ENCODE results near the gene RNF43. TPM values are rescaled to one million over a fixed set of nuclear protein-coding genes. Genes with fewer than 3 reads are reported as not detected.

Gene RNF43
- total RNA-seq, 4 donors from 2014 or later, result 46.9 to 104 (median 85.4) TPM

DNA sequence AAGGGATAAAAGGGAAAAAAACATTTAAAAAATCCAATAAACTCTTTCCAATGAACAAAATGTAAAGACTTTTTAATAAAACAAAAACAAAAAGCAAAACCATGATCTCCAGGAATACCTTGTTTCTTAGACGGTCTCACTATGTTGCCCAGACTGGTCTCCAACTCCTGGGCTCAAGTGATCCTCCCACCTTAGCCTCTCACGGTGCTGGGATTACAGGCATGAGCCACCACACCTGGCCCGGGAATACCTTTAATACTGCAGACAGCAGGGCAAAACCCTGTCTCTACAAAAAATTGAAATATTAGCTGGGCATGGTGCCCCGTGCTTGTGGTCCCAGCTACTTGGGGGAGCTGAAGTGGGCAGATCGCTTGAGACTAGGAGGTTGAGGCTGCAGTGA lies 7.9 kb downstream of the RNF43 start:
- DNase-seq, result no peak
- H3K27ac ChIP-seq, result peak overlapping the region in 1 of 4 donors; percentile 44
- no peak for TF ChIP-seq POLR2A (IDR thresholded peaks at IDR 0.05)
- TF ChIP-seq, protein P1, sequence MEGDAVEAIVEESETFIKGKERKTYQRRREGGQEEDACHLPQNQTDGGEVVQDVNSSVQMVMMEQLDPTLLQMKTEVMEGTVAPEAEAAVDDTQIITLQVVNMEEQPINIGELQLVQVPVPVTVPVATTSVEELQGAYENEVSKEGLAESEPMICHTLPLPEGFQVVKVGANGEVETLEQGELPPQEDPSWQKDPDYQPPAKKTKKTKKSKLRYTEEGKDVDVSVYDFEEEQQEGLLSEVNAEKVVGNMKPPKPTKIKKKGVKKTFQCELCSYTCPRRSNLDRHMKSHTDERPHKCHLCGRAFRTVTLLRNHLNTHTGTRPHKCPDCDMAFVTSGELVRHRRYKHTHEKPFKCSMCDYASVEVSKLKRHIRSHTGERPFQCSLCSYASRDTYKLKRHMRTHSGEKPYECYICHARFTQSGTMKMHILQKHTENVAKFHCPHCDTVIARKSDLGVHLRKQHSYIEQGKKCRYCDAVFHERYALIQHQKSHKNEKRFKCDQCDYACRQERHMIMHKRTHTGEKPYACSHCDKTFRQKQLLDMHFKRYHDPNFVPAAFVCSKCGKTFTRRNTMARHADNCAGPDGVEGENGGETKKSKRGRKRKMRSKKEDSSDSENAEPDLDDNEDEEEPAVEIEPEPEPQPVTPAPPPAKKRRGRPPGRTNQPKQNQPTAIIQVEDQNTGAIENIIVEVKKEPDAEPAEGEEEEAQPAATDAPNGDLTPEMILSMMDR (IDR thresholded peaks at IDR 0.05), result no peak
- no peaks in the 10 kb centered on the region for H3K9me3 ChIP-seq
- H3K4me1 ChIP-seq, result peaks cover 0 to 8% (median 0%) of the 10 kb centered on the region in 4 donors
- peak overlapping the region in 1 of 4 donors; percentile 7 for H3K4me3 ChIP-seq
- no peaks in the 10 kb centered on the region for H3K36me3 ChIP-seq
- no peaks in the 10 kb centered on the region for H3K27me3 ChIP-seq

DNA sequence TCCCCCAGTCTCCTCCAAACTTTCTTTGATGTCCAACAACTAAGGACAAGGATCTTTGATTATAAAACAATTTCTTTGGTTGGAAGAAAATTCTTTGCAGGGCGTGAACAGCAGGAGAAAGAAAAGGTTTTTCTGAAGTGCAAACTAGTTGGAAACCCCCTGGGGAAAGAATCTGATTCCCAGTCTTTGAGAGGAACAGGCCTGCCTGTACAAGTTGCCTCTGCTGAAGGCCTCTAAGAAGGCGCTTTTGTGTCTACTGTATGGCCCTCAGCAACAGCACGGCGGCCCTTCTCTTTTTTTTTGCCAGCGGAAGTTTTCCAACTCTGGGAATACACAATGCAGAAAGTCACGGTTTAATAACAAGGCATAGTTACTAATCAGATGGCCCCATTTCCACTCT lies 14.0 kb downstream of the RNF43 start:
- H3K27me3 ChIP-seq, result no peaks in the 10 kb centered on the region
- peaks cover 0 to 13% (median 0%) of the 10 kb centered on the region in 4 donors for H3K4me1 ChIP-seq
- no peaks in the 10 kb centered on the region for H3K36me3 ChIP-seq
- DNase-seq, result no peak
- no peak for TF ChIP-seq POLR2A (IDR thresholded peaks at IDR 0.05)
- TF ChIP-seq, protein P1 (IDR thresholded peaks at IDR 0.05), result no peak
- no peaks in the 10 kb centered on the region for H3K9me3 ChIP-seq
- H3K4me3 ChIP-seq, result no peak overlapping the region
- peak overlapping the region in 1 of 4 donors; percentile 14 for H3K27ac ChIP-seq

DNA sequence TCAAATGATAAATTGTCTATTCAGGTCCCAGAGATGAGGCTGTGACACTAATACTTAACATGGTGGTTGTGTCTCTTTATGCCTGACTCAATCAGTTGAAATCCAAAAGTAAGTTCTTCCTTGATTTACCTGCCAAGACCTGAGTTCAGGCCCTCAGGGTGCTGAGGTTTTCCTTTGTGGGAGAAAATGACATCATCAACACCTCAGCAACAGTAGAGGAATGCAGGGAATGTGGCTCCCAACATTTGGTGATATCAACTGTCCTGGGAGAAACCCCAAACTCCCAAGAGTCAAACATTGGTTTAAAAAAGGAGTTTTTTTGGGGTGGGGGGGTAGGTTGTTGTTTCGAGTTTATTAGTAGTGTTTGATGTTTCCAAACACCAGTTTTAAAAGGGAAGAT lies 14.7 kb downstream of the RNF43 start:
- no peak for DNase-seq
- no peak for TF ChIP-seq POLR2A (IDR thresholded peaks at IDR 0.05)
- TF ChIP-seq, protein P1 (IDR thresholded peaks at IDR 0.05), result no peak
- H3K36me3 ChIP-seq, result no peaks in the 10 kb centered on the region
- no peaks in the 10 kb centered on the region for H3K27me3 ChIP-seq
- no peak overlapping the region for H3K4me3 ChIP-seq
- no peaks in the 10 kb centered on the region for H3K9me3 ChIP-seq
- H3K4me1 ChIP-seq, result peaks cover 0 to 15% (median 0%) of the 10 kb centered on the region in 4 donors
- peak overlapping the region in 1 of 4 donors; percentile 14 for H3K27ac ChIP-seq

DNA sequence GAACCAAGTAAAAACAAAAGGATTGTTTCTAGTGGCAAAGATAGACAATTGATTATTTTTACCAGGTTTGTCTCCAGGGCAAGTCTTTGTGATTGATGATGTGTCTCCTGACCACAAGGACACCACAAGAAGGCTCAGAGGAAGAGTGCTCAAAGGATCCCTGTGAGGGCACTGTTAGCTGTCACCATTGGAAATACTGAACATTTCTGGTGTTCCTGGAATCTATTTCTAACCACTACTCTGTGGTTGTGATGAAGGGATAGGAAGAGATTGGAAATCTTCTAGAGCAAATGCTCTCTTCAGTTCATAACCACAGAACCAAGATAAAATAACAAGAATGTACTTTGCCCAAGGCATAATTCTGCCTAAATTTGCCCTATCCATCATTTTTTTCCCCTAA lies 15.3 kb downstream of the RNF43 start:
- H3K4me3 ChIP-seq, result no peak overlapping the region
- H3K36me3 ChIP-seq, result no peaks in the 10 kb centered on the region
- no peaks in the 10 kb centered on the region for H3K27me3 ChIP-seq
- no peak for DNase-seq
- H3K4me1 ChIP-seq, result peaks cover 0 to 17% (median 0%) of the 10 kb centered on the region in 4 donors
- peak overlapping the region in 1 of 4 donors; percentile 40 for H3K27ac ChIP-seq
- H3K9me3 ChIP-seq, result no peaks in the 10 kb centered on the region
- TF ChIP-seq, protein P1 (IDR thresholded peaks at IDR 0.05), result no peak
- TF ChIP-seq POLR2A (IDR thresholded peaks at IDR 0.05), result no peak

DNA sequence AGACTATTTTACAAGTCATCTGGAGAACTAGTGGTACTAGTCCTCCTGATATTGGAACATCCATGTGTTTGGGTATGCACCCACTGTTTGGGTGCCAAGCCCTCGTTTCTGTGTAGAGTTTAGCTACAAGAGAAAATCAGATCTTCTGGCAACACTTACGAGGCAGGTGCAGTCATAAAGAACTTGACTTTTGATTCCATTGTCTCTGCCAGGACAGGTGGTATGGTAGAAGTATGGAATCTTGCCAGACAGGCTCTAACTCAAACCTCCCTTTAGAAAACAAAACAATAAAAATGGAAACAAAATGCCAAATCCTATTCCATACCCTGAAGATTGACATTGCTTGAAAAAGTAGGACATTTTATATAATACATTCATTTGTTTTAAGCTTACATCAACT lies 16.0 kb downstream of the RNF43 start:
- no peak for DNase-seq
- H3K36me3 ChIP-seq, result no peaks in the 10 kb centered on the region
- H3K4me1 ChIP-seq, result peaks cover 0 to 17% (median 0%) of the 10 kb centered on the region in 4 donors
- no peaks in the 10 kb centered on the region for H3K9me3 ChIP-seq
- no peak overlapping the region for H3K4me3 ChIP-seq
- H3K27me3 ChIP-seq, result no peaks in the 10 kb centered on the region
- peak overlapping the region in 1 of 4 donors; percentile 60 for H3K27ac ChIP-seq
- TF ChIP-seq, protein P1 (IDR thresholded peaks at IDR 0.05), result no peak
- TF ChIP-seq POLR2A (IDR thresholded peaks at IDR 0.05), result no peak

DNA sequence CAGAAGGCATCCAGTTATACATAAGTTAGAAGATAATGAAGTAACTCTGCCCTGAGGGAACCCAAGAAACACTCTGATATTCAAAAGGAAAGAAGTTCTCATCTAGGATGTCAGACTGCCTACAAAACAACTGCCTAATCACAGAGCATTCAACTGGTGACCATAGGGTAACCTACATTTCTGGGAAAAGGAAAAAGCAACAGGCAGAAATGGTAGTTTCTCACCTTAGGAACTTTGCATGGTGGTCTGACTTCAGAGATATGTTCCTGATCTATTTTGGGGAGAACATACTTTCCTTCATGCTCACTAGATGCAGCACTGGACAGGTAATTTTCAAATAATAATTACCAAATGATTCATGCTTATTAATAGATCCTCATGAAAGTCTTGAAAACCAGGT lies 16.5 kb downstream of the RNF43 start:
- no peaks in the 10 kb centered on the region for H3K9me3 ChIP-seq
- no peaks in the 10 kb centered on the region for H3K27me3 ChIP-seq
- H3K27ac ChIP-seq, result peak overlapping the region in 1 of 4 donors; percentile 60
- DNase-seq, result no peak
- TF ChIP-seq POLR2A (IDR thresholded peaks at IDR 0.05), result no peak
- TF ChIP-seq, protein P1 (IDR thresholded peaks at IDR 0.05), result no peak
- H3K4me3 ChIP-seq, result no peak overlapping the region
- peaks cover 0 to 17% (median 0%) of the 10 kb centered on the region in 4 donors for H3K4me1 ChIP-seq
- no peaks in the 10 kb centered on the region for H3K36me3 ChIP-seq
